SKM-1 treated with dmso at 0.1 percent for 144 hours (cell line): ENCODE measurements around the gene GPR83.
"Not testable (repeated sequence)": the region's sequence is repeated elsewhere in the genome, so short reads cannot be mapped to it uniquely, and the experiment has no call there.

Source experiments
- DNase-seq: peaks from one replicate; lab custom pipeline; 2025; ENCODE audit not compliant: unreplicated experiment; lab: John Stamatoyannopoulos, UW

The GPR83 gene

DNA sequence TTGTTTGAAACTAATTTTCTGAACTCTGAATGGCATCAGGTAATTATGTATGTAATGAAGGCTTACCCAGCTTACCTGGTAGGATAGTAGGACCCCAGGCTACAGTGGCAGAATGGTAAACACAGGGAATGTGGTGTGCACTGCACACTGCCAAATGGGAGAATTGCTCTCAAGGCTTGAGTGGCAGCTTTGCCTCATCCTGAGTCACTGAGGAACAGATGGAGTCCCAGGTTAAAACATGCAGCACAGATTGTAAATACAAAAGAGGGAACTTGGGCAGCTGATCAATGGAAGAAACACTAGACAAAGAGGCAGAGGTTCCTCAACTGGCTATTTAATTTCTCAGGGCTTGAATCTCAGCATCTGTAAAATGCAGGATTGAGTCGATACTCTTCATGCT is 24.4 kb downstream of the GPR83 start:
- no peak for DNase-seq

DNA sequence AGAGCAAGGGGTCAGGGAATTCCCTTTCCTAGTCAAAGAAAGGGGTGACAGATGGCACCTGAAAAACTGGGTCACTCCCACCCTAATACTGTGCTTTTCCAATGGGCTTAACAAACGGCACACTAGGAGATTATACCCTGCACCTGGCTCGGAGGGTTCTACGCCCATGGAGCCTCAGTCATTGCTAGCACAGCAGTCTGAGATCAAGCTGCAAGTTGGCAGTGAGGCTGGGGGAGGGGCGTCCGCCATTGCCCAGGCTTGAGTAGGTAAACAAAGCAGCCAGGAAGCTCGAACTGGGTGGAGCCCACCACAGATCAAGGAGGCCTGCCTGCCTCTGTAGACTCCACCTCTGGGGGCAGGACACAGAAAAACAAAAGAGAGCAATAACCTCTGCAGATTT is 30.6 kb downstream of the GPR83 start:
- not testable (repeated sequence) for DNase-seq

DNA sequence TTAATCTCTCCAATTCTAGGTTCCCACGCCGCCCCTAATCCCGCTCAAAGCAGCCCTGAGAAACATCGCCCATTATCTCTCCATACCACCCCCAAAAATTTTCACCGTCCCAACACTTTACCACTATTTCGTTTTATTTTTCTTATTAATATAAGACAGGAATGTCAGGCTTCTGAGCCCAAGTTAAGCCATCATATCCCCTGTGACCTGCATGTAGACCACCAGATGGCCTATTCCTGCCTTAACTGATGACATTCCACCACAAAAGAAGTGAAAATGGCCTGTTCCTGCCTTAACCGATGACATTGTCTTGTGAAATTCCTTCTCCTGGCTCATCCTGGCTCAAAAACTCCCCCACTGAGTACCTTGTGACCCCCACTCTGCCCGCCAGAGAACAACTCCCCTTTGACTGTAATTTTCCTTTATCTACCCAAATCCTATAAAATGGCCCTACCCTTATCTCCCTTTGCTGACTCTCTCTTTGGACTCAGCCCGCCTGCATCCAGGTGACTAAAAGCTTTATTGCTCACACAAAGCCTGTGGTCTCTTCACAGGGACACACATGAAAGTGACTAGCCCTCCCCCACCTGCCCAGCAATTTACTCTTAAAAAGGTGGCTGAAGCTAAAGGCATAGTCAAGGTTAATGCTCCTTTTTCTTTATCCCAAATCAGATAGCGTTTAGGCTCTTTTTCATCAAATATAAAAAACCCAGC is 50.2 kb downstream of the GPR83 start:
- DNase-seq, result not testable (repeated sequence)

DNA sequence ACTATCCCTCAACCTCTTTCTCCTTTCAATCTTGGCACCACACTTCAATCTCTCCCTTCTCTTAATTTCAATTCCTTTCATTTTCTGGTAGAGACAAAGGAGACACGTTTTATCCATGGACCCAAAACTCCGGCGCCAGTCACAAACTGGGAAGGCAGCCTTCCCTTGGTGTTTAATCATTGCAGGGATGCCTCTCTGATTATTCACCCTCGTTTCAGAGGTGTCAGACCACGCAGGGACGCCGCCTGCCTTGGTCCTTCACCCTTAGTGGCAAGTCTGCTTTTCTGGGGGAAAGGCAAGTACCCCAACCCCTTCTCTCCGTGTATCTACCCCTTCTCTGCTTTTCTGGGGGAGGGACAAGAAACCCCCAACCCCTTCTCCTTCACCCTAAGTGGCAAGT is 54.9 kb downstream of the GPR83 start:
- not testable (repeated sequence) for DNase-seq

DNA sequence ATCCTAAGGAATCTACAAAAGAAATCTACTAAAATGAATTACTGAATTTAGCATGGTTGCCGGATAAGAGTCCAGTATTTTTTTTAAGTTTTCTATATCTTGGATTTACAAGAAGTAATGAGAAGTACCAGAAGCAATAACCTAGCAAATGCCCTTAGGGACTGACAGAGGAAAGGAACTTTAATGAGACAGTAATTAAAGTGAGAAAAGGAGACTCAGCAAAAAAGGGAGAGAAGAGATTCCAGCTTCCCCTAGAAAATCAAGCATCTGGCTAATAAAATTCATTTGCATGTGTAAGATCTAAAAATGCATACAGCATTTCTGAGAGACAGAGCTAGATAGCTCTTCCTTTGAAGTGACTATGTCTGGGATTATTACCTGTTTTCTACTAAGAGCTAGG is 57.7 kb downstream of the GPR83 start:
- DNase-seq, result no peak

DNA sequence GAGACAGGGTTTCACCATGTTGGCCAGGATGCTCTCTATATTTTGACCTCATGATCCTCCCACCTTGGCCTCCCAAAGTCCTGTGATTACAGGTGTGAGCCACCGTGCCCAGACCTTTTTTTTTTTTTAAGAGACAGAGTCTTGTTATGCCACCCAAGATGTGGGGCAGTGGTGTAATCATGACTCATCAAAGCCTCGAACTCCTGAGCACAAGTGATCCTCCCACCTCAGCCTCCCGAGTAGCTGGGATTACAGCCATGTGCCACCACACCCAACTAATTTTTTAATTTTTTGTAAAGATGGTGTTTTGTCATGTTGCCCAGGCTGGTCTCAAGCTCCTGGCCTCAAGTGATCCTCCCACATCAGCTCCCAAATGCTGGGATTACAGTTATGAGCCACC is 59.0 kb downstream of the GPR83 start:
- DNase-seq, result no peak

DNA sequence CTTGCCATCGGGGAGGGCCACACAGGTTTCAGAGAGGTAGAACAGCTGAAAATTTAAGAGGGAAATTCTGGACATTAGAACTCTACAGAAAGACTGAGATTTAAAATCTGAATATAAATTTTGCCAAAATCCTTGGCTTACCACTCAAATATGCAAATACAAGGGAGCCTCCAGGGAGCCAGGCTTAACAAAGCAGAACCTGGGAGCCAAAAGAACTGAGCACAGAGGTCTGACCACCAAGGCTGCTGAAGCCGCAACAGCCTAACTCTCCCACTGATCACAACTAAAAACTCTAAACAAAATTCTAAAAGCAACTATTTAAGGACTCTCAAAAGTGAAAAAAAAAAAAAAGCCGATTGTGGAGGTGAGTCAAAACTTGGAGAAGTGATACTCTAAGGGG is 62.6 kb downstream of the GPR83 start:
- no peak for DNase-seq

DNA sequence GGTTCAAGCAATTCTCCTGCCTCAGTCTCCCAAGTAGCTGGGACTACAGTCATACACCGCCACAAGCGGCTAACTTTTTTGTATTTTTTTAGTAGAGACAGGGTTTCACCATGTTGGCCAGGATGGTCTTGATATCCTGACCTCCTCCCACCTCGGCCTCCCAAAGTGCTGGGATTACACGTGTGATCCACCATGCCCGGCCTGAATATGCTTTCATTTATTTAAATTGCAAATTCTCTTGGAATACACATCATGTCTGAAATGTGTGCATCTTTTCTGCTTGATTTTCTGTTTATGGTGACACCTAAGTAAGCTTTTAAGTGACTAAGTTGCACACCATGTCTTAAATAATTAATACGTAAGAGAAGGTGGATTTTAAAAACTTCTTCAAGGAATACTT is 65.2 kb downstream of the GPR83 start:
- DNase-seq, result no peak

DNA sequence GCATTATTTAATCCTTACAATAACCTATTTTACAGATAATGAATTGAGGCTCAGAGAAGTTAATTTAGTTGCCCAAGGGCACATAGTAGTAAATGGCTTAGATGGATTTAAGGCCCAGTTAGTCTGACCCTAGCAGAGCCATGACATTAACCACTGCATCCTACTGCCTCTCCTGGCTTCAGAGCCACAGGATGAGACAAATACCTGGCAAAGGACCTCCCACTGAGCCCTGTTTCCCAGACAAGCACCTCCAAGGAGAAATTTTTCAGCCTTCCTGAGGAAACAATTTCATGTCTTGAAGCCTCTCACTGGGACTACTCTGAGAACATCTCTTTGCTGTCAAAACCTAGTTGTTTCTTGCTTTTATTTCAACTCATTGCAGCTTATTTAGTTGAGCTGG is 68.4 kb downstream of the GPR83 start:
- no peak for DNase-seq

DNA sequence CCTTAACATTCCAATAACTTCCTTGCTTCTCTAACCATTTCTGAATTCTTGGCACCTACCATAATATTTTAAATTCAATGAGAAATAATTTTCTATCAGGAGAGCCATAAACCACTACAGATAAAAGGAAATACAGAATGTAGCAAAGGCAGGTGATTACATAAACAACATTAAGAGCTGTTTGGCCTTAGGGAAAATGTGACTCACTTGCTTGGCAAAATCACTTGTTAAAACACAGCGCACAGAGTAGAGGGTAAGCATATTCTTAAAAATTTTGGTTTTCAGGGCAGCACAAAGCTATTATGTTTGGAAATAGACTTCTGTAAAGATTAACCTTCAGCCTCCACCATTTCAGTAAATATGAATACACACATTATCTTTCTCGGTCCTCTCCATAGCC is 70.4 kb downstream of the GPR83 start:
- DNase-seq, result no peak

DNA sequence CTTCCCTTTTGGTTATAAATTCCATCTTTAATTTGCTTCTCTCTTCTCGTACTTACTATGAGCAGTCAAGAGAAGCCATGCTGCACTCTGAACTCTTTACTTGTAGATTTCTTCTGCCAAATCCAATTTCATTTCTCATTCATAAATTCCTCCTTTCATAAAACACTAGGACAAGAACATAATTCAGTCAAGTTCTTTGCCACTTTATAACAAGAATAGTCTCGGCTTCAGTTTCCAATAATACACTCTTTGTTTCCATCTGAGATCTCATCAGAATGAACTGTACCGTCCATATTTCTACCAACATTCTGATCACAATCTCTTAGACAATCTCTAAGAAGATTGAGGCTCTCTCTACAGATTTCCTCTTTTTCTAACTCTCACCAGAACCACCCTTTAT is 71.7 kb downstream of the GPR83 start:
- no peak for DNase-seq

DNA sequence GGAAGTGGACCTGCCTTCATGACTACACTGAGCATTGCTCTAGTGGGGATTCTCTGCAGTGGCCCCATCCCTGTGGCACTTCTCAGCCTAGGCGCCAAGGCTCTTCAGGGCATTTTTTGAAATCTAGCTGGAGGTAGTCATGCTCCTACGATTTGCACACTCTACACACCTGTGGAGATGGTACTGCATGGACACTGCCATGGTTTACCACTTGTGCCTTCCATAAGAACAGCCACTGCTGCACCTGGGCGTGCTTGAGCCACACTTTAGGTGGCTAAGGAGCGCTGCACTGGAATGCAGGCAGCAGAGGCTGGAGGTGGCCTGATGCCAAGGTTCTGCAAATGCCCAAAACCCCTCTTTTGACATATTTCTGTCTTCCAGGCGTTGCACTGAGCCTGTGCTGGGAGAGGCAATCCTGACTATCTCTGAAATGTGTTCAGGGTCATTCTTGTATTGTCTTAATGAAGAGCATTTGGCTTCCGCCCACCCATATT is 72.6 kb downstream of the GPR83 start:
- DNase-seq, result no peak
